ENCODE data around the gene MRPS2.

DNA sequence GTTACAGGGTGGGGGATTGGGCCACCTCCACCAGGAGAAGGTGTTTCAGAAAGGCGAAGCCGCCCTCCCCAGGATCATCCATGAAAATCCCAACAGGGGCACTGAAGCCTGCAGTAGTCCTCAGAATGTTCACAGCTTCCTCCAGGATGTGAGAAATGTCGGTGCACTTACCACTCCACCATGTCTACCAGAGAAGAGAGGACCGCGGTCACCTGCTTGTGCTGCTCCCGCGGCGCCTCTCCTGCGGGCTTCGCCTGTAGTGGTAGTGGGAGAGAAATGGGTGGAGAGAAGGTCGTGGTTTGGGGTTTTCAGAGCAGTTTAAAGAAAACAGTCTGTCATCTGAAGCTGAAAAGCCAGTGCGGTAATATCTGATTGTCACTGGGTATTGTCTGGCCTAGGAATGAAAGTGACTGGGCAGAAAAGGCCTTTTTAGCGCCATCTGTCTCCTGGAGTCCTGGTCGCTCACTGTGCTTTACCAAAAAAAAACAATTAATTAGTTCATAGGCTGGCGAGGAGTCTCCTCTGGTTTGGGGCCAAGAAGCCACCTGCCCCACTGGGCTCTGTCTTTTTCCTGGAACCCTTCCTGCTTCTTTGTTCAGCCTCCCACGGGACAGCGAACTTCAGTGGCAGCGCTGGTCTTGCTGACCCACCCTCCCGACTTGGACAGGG, 43.9 kb upstream of the MRPS2 start:
- TF ChIP-seq CTCF (IDR thresholded peaks at IDR 0.05; ENCODE audit: low read length): no peak
- no peak for TF ChIP-seq EZH2 (IDR thresholded peaks at IDR 0.05; ENCODE audit: borderline replicate concordance, low read length)
